ENCODE results near the gene CDK2.
"Not testable (repeated sequence)": the region's sequence is repeated elsewhere in the genome, so short reads cannot be mapped to it uniquely, and the experiment has no call there.

The CDK2 gene

DNA sequence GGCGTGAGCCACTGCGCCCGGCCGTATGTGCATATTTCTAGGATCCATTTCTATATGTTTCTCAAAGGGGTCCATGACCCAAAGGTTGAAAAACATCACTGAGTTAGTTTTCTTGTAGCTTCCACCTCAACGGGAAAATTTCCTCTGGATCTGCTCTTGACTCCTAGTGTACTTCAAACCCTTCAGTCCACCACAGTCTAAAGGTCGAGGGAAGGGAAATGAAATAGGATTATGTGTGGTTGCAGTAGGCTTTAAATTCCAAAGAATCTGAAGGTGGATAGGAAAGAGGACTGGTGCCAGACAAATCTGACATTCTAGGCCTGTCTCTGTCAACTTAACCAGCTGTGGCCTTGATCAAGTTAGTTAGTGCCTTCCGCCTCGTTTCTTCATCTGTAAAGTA lies 28.7 kb downstream of the CDK2 start:
- DNase-seq (ENCODE audit: low read depth), result no peak
- TF ChIP-seq, protein P1, sequence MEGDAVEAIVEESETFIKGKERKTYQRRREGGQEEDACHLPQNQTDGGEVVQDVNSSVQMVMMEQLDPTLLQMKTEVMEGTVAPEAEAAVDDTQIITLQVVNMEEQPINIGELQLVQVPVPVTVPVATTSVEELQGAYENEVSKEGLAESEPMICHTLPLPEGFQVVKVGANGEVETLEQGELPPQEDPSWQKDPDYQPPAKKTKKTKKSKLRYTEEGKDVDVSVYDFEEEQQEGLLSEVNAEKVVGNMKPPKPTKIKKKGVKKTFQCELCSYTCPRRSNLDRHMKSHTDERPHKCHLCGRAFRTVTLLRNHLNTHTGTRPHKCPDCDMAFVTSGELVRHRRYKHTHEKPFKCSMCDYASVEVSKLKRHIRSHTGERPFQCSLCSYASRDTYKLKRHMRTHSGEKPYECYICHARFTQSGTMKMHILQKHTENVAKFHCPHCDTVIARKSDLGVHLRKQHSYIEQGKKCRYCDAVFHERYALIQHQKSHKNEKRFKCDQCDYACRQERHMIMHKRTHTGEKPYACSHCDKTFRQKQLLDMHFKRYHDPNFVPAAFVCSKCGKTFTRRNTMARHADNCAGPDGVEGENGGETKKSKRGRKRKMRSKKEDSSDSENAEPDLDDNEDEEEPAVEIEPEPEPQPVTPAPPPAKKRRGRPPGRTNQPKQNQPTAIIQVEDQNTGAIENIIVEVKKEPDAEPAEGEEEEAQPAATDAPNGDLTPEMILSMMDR (conservative IDR thresholded peaks at IDR 0.05; ENCODE audit: low read depth, low read length), result no peak
- no peak overlapping the region for H3K4me3 ChIP-seq (ENCODE audit: low read length)

DNA sequence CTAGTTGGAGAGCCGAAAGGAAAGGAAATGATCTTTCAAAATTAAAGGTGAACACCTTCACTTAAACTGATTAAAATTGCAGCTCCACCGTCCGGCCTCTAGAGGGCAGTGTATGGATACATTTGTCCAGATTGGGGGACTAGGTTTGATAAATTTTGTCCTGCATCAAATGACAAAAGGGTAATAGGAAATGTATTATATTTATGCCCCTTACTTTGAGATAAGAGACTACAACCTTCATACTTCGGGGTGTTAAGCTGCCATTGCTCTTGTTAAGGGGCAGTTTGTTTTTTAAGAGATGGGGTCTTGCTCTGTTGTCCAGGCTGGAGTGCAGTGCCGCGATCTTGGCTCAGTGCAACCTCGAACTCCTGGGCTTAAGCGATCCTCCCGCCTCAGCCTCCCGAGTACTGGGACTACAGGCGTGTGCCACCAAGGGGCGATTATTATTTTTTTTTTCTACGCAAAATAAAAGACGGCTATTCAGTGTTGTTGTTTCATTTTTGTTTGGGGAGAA lies 29.6 kb downstream of the CDK2 start:
- no peak for DNase-seq (ENCODE audit: low read depth)
- TF ChIP-seq, protein P1 (conservative IDR thresholded peaks at IDR 0.05; ENCODE audit: low read depth, low read length), result peak; percentile 86
- peak overlapping the region; percentile 93 for H3K4me3 ChIP-seq (ENCODE audit: low read length)

DNA sequence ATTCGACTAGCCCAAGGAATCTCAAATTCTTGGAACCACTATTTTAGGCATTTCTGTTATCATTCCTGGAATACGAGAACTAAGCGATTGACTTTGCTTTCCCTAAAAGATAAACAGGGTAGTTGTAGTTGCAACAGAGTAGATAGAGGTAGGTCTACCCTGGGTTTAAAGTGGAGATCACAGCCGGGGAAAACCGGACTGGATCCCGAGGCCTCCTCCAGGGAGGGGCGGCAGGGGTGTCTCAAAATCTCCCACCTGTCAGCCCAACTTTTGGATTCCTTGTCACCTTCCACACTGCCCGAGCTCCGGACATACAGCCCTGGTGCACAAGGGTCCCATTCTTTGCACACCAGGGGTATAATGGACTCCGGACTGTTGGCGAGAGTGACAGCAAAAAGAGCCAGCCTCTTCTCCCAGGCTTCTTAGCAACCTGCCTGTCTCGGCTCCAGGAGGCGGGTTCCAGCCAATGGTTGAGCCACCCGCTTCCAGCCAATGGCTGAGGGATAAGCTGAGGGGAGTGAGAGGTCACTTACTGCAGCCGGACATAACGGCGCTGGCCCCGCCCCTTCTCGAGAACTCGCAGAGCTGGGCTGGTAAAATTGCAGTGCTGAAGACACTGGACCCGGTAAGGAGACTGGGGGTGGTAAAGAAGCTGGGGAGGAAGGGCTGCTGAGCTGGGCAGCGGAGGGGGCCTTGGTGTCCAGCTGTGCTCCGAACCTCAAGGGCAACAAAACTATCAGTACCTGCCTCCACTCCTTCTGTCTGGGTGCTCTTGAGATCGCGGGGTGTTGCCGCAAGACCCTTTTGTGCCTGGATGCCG lies 30.3 kb downstream of the CDK2 start, which contains the start of gene SUOX:
SUOX (plus strand) TSS at position 562 of the 820 bp plus-strand sequence. CDS start 4,946 bp downstream, outside the sequence.
- peak within 1 kb of the TSS; percentile 93 for H3K4me3 ChIP-seq (ENCODE audit: low read length)
- TF ChIP-seq, protein P1 (conservative IDR thresholded peaks at IDR 0.05; ENCODE audit: low read depth, low read length), result no peak
- DNase-seq (ENCODE audit: low read depth), result peak; percentile 94

DNA sequence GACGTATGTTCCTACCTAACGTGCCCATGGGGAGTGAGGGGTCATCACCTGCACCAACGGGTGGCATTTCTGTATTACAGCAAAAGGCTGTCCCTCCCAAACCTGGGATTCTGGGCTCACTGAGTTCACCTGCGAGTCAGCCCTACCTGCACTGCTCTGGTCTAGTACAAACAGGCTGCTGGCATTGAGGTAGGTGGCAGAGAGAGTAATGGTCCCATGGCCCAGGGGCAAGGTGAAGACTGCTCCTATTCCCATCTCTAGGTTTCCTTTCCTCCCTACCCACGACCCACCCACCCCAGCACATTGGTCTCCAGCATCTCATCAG lies 30.9 kb downstream of the CDK2 start:
- peak overlapping the region; percentile 93 for H3K4me3 ChIP-seq (ENCODE audit: low read length)
- TF ChIP-seq, protein P1 (conservative IDR thresholded peaks at IDR 0.05; ENCODE audit: low read depth, low read length), result no peak
- no peak for DNase-seq (ENCODE audit: low read depth)

DNA sequence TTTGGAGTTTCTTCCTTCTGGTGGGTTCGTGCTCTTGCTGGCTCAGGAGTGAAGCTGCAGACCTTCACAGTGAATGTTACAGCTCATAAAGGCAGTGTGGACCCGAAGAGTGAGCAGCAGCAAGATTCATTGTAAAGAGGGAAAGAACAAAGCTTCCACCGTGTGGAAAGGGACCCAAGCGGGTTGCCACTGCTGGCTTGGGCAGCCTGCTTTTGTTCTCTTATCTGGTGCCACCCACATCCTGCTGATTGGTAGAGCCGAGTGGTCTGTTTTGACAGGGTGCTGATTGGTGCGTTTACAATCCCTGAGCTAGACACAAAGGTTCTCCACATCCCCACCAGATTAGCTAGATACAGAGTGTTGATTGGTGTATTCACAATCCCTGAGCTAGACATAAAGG lies 32.9 kb downstream of the CDK2 start:
- not testable (repeated sequence) for H3K4me3 ChIP-seq (ENCODE audit: low read length); DNase-seq (ENCODE audit: low read depth)

DNA sequence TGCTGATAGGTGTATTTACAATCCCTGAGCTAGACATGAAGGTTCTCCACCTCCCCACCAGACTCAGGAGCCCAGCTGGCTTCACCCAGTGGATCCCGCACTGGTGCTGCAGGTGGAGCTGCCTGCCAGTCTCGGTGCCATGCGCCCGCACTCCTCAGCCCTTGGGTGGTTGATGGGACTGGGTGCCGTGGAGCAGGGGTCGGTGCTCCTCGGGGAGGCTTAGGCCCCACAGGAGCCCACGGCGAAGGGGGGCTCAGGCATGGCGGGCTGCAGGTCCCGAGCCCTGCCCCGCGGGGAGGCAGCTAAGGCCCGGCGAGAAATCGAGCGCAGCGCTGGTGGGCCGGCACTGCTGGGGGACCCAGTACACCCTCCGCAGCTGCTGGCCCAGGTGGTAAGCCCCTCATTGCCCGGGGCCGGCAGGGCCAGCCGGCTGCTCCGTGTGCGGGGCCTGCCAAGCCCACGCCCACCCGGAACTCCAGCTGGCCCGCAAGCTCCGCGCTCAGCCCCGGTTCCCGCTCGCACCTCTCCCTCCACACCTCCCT lies 33.4 kb downstream of the CDK2 start:
- DNase-seq (ENCODE audit: low read depth), result not testable (repeated sequence)

DNA sequence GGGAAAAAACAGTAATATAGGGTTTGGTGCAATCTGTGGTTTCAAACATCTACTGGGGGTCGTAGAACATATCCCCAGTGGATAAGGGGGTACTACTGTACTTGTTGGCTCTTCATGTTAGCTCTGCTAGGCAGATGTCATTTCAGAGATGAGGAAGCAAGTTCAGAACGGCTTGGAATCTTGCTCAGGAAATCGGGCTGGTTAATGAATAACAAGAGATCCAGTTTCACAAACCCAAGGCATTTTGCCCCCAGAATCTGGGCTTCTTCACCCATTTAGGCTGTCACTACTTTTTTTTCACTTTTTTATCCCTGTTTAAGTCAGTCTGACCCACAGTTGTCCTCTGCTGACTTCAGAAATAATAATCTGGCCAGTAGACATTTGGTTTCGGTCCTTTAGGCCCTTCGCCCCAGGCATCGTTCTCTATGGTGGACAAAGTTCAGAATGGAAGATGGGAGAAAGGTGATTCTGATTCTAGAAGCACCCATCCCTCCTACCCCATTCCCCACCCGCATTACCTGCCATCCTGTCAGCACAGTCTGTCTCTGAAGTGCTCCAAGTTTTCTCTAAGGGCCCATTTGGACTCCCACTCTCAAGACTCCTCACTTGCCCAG lies 35.0 kb downstream of the CDK2 start:
- no peak overlapping the region for H3K4me3 ChIP-seq (ENCODE audit: low read length)
- no peak for DNase-seq (ENCODE audit: low read depth)
- TF ChIP-seq, protein P1 (conservative IDR thresholded peaks at IDR 0.05; ENCODE audit: low read depth, low read length), result no peak

More for the DNA sequence above, 33.4 kb downstream of the CDK2 start:
- not testable (repeated sequence) for H3K4me3 ChIP-seq (ENCODE audit: low read length)

DNA sequence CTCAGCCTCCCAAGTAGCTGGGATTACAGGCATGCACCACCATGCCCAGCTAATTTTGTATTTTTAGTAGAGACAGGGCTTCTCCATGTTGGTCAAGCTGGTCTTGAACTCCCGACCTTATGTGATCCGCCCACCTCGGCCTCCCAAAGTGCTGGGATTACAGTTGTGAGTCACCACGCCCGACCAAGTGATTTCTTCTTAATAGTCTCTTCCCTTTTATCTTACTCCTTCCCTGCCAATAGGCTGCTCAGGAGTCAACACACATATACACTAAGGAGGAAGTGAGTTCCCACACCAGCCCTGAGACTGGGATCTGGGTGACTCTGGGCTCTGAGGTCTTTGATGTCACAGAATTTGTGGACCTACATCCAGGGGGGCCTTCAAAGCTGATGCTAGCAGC lies 36.7 kb downstream of the CDK2 start:
- not testable (repeated sequence) for DNase-seq (ENCODE audit: low read depth)

More for the DNA sequence above, 36.7 kb downstream of the CDK2 start:
- H3K4me3 ChIP-seq (ENCODE audit: low read length), result not testable (repeated sequence)

Measured in retinal pigment epithelial cell (primary cell).